Neural crest cell (in vitro differentiated cells): ENCODE measurements around the gene MGAT5B. TPM values are rescaled to one million over a fixed set of nuclear protein-coding genes. Genes with fewer than 3 reads are reported as not detected.

ENCODE experiments used
- DNase-seq: peaks from one replicate; pipeline ENCODE4 v3.0.0; 2021; ENCODE audit warnings: low read depth, mixed read lengths, low spot score
- H3K27ac Mint-ChIP-seq: one replicate; pipeline ENCODE4 v1.8.0; 2021; ENCODE audit warnings: mild to moderate bottlenecking, mixed read lengths; ENCODE audit not compliant: unreplicated experiment
- H3K27me3 Mint-ChIP-seq: 2 replicates; pipeline ENCODE4 v1.8.0; 2021; ENCODE audit warnings: low read depth, mild to moderate bottlenecking, mixed read lengths
- H3K36me3 Mint-ChIP-seq: 2 replicates; pipeline ENCODE4 v1.8.0; 2021; ENCODE audit warnings: low read depth, mild to moderate bottlenecking, mixed read lengths
- H3K4me1 Mint-ChIP-seq: 2 replicates; pipeline ENCODE4 v1.8.0; 2021; ENCODE audit warnings: mixed read lengths
- H3K4me3 Mint-ChIP-seq: one replicate; pipeline ENCODE4 v1.8.0; 2021; ENCODE audit warnings: mild to moderate bottlenecking, mixed read lengths
- H3K9me3 Mint-ChIP-seq: 2 replicates; pipeline ENCODE4 v1.8.0; 2021; ENCODE audit warnings: mixed read lengths
- CTCF ChIP-seq: fragments of 200-600 bp; sonication (generic); conservative IDR thresholded peaks from 2 replicates; pipeline ENCODE4 v1.5.0; 2021; ENCODE audit warnings: antibody characterized with exemption, mild to moderate bottlenecking
- long read RNA-seq: library from polyadenylated mRNA; unstranded; transcript quantifications from one replicate; pipeline ENCODE4 v2.0.0, GENCODE V29; 2020
- total RNA-seq: library from RNA; stranded (reverse); gene quantifications from 2 replicates; pipeline ENCODE4 v1.2.1, GENCODE V29; 2021

The MGAT5B gene
- 14.3 and 14.6 TPM in 2 replicates for total RNA-seq
- long read RNA-seq, partial matches to known transcripts = 0 of 1 reads
- long read RNA-seq, other reads (novel, unspliced or antisense) = 1 of 1 reads

GRCh38 chr17:76868176-76868668 is at the start of gene MGAT5B:
TSS of gene MGAT5B (plus strand) at chr17:76868404. CDS start at chr17:76869030, 626 bp downstream.
- Mint-ChIP-seq H3K27ac (no peak within 1 kb of the TSS), H3K4me3 (peak within 1 kb of the TSS; percentile 88), H3K36me3 (no peaks in the 10 kb centered on the region), H3K9me3 (no peaks in the 10 kb centered on the region), H3K27me3 (peaks cover 24% of the 10 kb centered on the region), H3K4me1 (peaks cover 18% of the 10 kb centered on the region)
- peak; percentile 88 for TF ChIP-seq CTCF
- DNase-seq = peak; percentile 92

GRCh38 chr17:76820039-76820438 is 48.2 kb upstream of the MGAT5B start:
- Mint-ChIP-seq H3K36me3 (no peaks in the 10 kb centered on the region), H3K9me3 (no peaks in the 10 kb centered on the region), H3K27ac (no peak overlapping the region), H3K4me3 (no peak overlapping the region), H3K4me1 (peaks cover 7% of the 10 kb centered on the region), H3K27me3 (peaks cover 5% of the 10 kb centered on the region)
- no peak for TF ChIP-seq CTCF
- no peak for DNase-seq

GRCh38 chr17:76820561-76820960 is 47.6 kb upstream of the MGAT5B start:
- Mint-ChIP-seq H3K27ac (no peak overlapping the region), H3K36me3 (no peaks in the 10 kb centered on the region), H3K27me3 (peaks cover 5% of the 10 kb centered on the region), H3K4me1 (peaks cover 7% of the 10 kb centered on the region), H3K4me3 (no peak overlapping the region), H3K9me3 (no peaks in the 10 kb centered on the region)
- no peak for TF ChIP-seq CTCF
- no peak for DNase-seq

GRCh38 chr17:76822184-76822778 is 45.9 kb upstream of the MGAT5B start:
- H3K36me3 Mint-ChIP-seq = no peaks in the 10 kb centered on the region
- peaks cover 5% of the 10 kb centered on the region for H3K27me3 Mint-ChIP-seq
- no peak for DNase-seq
- H3K4me3 Mint-ChIP-seq = no peak overlapping the region
- H3K9me3 Mint-ChIP-seq = no peaks in the 10 kb centered on the region
- TF ChIP-seq CTCF = no peak
- H3K27ac Mint-ChIP-seq = no peak overlapping the region
- no peaks in the 10 kb centered on the region for H3K4me1 Mint-ChIP-seq

GRCh38 chr17:76824093-76824492 is 44.1 kb upstream of the MGAT5B start:
- Mint-ChIP-seq H3K36me3 (no peaks in the 10 kb centered on the region), H3K27me3 (peaks cover 2% of the 10 kb centered on the region), H3K4me1 (no peaks in the 10 kb centered on the region), H3K9me3 (no peaks in the 10 kb centered on the region), H3K27ac (no peak overlapping the region), H3K4me3 (no peak overlapping the region)
- no peak for TF ChIP-seq CTCF
- no peak for DNase-seq
